Measurements from ENCODE around the gene C2orf69.

- TF ChIP-seq GABPA (IDR thresholded peaks at IDR 0.05; ENCODE audit: borderline replicate concordance, insufficient read depth, low read length): no peak
- no peak for TF ChIP-seq CTCF (IDR thresholded peaks at IDR 0.05; ENCODE audit: control extremely low read depth in 1 of 3, insufficient read depth in 1 of 3, low read depth in 1 of 3, low read length in 3 of 3)
- no peak for TF ChIP-seq POLR2A (IDR thresholded peaks at IDR 0.05; ENCODE audit: control extremely low read depth in 1 of 2, low read depth in 2 of 2, low read length in 2 of 2)
- TF ChIP-seq EP300 (IDR thresholded peaks at IDR 0.05; ENCODE audit: borderline replicate concordance in 1 of 2, low read depth in 2 of 2, low read length in 2 of 2): no peak
- no peak for TF ChIP-seq KDM1A (IDR thresholded peaks at IDR 0.05; ENCODE audit: borderline replicate concordance, low read length)
- TF ChIP-seq JUN (IDR thresholded peaks at IDR 0.05; ENCODE audit: low read depth, low read length): no peak
- no peak for TF ChIP-seq CHD1 (IDR thresholded peaks at IDR 0.05; ENCODE audit: low read depth, low read length)
- no peak for TF ChIP-seq POLR2AphosphoS5 (IDR thresholded peaks at IDR 0.05; ENCODE audit: low read depth, low read length)
- TF ChIP-seq FOSL1 (IDR thresholded peaks at IDR 0.05; ENCODE audit: insufficient read depth, low read depth, low read length): no peak
- TF ChIP-seq EZH2 (IDR thresholded peaks at IDR 0.05; ENCODE audit: low read depth, low read length, severe bottlenecking): no peak
- no peak for TF ChIP-seq CHD2 (IDR thresholded peaks at IDR 0.05; ENCODE audit: low read length)
- no peak for TF ChIP-seq MAFK (IDR thresholded peaks at IDR 0.05; ENCODE audit: low read depth, low read length)
- no peak for TF ChIP-seq MAX (IDR thresholded peaks at IDR 0.05)
- TF ChIP-seq RFX5 (IDR thresholded peaks at IDR 0.05; ENCODE audit: borderline replicate concordance, low read depth, low read length): no peak
These were observed 8.0 kb upstream of the C2orf69 start for GRCh38 chr2:199903111-199903510.

Measured in H1 (cell line).